ENCODE results near the gene SLC30A10. TPM values are rescaled to one million over a fixed set of nuclear protein-coding genes. Genes with fewer than 3 reads are reported as not detected.
"Not testable (repeated sequence)": the region's sequence is repeated elsewhere in the genome, so short reads cannot be mapped to it uniquely, and the experiment has no call there.

SLC30A10 gene
- total and polyA plus RNA-seq, 10 of the 15 experiments (the other 5 are each of a cell fraction or from before 2014, with no cell fraction given) = not detected

GRCh38 chr1:219875860-219876259 lies 52.5 kb downstream of the SLC30A10 start:
- intact Hi-C loops (cut with micrococcal nuclease; ENCODE audit: unreplicated experiment) = no loop called here
- SMC1A ChIA-PET (ENCODE audit: uncharacterized antibody, unreplicated experiment) = no interaction called here

DNA sequence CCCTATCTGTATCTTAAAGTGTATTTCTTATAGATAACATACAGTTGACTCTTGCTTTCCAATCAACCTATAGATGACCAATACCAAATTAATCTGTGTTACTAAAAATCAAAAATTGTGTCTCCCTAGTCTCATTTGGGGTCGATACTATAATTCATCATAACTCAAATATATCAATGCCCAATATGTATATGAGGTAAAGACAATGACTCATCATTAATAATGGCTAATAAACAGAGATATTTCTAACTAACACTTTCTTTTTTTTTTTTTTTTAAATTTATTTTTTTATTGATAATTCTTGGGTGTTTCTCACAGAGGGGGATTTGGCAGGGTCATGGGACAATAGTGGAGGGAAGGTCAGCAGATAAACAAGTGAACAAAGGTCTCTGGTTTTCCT lies 55.8 kb downstream of the SLC30A10 start:
- SMC1A ChIA-PET (ENCODE audit: uncharacterized antibody, unreplicated experiment); intact Hi-C loops (cut with micrococcal nuclease; ENCODE audit: unreplicated experiment): not testable (repeated sequence)

More at GRCh38 chr1:219875860-219876259, 52.5 kb downstream of the SLC30A10 start:
- H3K9me3 ChIP-seq (replicated peaks; ENCODE audit: control insufficient read depth, insufficient read depth, low read length) = no peaks in the 10 kb centered on the region
- H3K27me3 ChIP-seq (replicated peaks in 1 of 2; ENCODE audit: control insufficient read depth in 2 of 2, insufficient read depth in 2 of 2, low read length in 1 of 2) = no peaks in the 10 kb centered on the region
- DNase-seq (ENCODE audit: low read depth, low spot score) (no peak), FAIRE-seq (no peak), ATAC-seq (no peak)
- H3K4me2 ChIP-seq (ENCODE audit: control insufficient read depth, insufficient read depth) = no peak overlapping the region
- no peak overlapping the region for H3K27ac ChIP-seq (ENCODE audit: control insufficient read depth, insufficient read depth)
- in situ Hi-C loops (cut with MboI) = no loop called here
- no peaks in the 10 kb centered on the region for H3K36me3 ChIP-seq (ENCODE audit: control insufficient read depth in 2 of 2, insufficient read depth in 2 of 2, low read length in 1 of 2)
- H3K4me3 ChIP-seq = no peak overlapping the region
- ChIA-PET POLR2A (no interaction called here), CTCF (no interaction called here), RAD21 (ENCODE audit: unreplicated experiment) (no interaction called here)
- no peaks in the 10 kb centered on the region for H3K4me1 ChIP-seq (ENCODE audit: control insufficient read depth, insufficient read depth, low read length)
- no TSS peak for BruUV-seq (replicated peaks)
- no peak overlapping the region for H3K9ac ChIP-seq (ENCODE audit: control insufficient read depth, insufficient read depth, low read length)
- H3K79me2 ChIP-seq (ENCODE audit: control insufficient read depth, insufficient read depth, low read length) = no peaks in the 10 kb centered on the region
- WGBS (ENCODE audit: insufficient coverage, insufficient replicate concordance, low lambda C conversion rate, missing lambda C conversion rate) = 19% methylated on average over 3 of the region's 3 CpGs
- no peak for TF ChIP-seq ELK1 (IDR thresholded peaks at IDR 0.05; ENCODE audit: low read depth, low read length)
- no peak for TF ChIP-seq MTA2 (IDR thresholded peaks at IDR 0.05; ENCODE audit: low read depth)
- TF ChIP-seq ZNF217 (IDR thresholded peaks at IDR 0.05) = no peak
- no peak for TF ChIP-seq EZH2 (IDR thresholded peaks at IDR 0.05; ENCODE audit: borderline replicate concordance, control insufficient read depth, low read depth, low read length)
- no peaks in the 10 kb centered on the region for H4K20me1 ChIP-seq (ENCODE audit: control insufficient read depth, insufficient read depth)
- no peak overlapping the region for H2AFZ ChIP-seq (ENCODE audit: control insufficient read depth, low read depth, low read length)

More for the DNA sequence above, 55.8 kb downstream of the SLC30A10 start:
- H3K4me3 ChIP-seq; in situ Hi-C loops (cut with MboI); H3K27ac ChIP-seq (ENCODE audit: control insufficient read depth, insufficient read depth); H2AFZ ChIP-seq (ENCODE audit: control insufficient read depth, low read depth, low read length); H3K36me3 ChIP-seq (ENCODE audit: control insufficient read depth in 2 of 2, insufficient read depth in 2 of 2, low read length in 1 of 2); H3K4me2 ChIP-seq (ENCODE audit: control insufficient read depth, insufficient read depth); POLR2A ChIA-PET; ATAC-seq; H4K20me1 ChIP-seq (ENCODE audit: control insufficient read depth, insufficient read depth); CTCF ChIA-PET; RAD21 ChIA-PET (ENCODE audit: unreplicated experiment); H3K79me2 ChIP-seq (ENCODE audit: control insufficient read depth, insufficient read depth, low read length); H3K4me1 ChIP-seq (ENCODE audit: control insufficient read depth, insufficient read depth, low read length); DNase-seq (ENCODE audit: low read depth, low spot score); H3K9me3 ChIP-seq (replicated peaks; ENCODE audit: control insufficient read depth, insufficient read depth, low read length); BruUV-seq (replicated peaks); H3K27me3 ChIP-seq (replicated peaks in 1 of 2; ENCODE audit: control insufficient read depth in 2 of 2, insufficient read depth in 2 of 2, low read length in 1 of 2); FAIRE-seq; H3K9ac ChIP-seq (ENCODE audit: control insufficient read depth, insufficient read depth, low read length): not testable (repeated sequence)
- WGBS (ENCODE audit: insufficient coverage, insufficient replicate concordance, low lambda C conversion rate, missing lambda C conversion rate) = 0% methylated on average over 1 of the region's 1 CpG
